HG03354 (cell line): Measurements from ENCODE around the gene NGEF.

ENCODE experiments used
- ATAC-seq: cut with Tn5 transposase; IDR thresholded peaks from one replicate; pipeline ENCODE4 v1.9.1; 2021; ENCODE audit warnings: mild to moderate bottlenecking; ENCODE audit not compliant: unreplicated experiment, poor library complexity, severe bottlenecking

NGEF gene

GRCh38 chr2:232976176-232976575 is 36.9 kb downstream of the NGEF start:
- no peak for ATAC-seq

- no peak for ATAC-seq
Measured at GRCh38 chr2:232974396-232974795, 38.7 kb downstream of the NGEF start.

GRCh38 chr2:232973796-232974195 is 39.3 kb downstream of the NGEF start:
- no peak for ATAC-seq

- ATAC-seq, result no peak
Measured at GRCh38 chr2:232973011-232973735, 39.9 kb downstream of the NGEF start.

- no peak for ATAC-seq
Measured at GRCh38 chr2:232971744-232972143, 41.3 kb downstream of the NGEF start.

GRCh38 chr2:232970051-232970450 is 43.0 kb downstream of the NGEF start:
- ATAC-seq, result no peak

GRCh38 chr2:232967474-232967873 is 45.6 kb downstream of the NGEF start:
- ATAC-seq, result no peak

- no peak for ATAC-seq
Measured at GRCh38 chr2:232966122-232966521, 46.9 kb downstream of the NGEF start.

- no peak for ATAC-seq
Measured at GRCh38 chr2:232963913-232964312, 49.1 kb downstream of the NGEF start.

GRCh38 chr2:232960862-232961261 is 52.2 kb downstream of the NGEF start:
- ATAC-seq, result no peak

GRCh38 chr2:232959139-232959538 is 53.9 kb downstream of the NGEF start:
- no peak for ATAC-seq

- no peak for ATAC-seq
Measured at GRCh38 chr2:232957657-232958090, 55.4 kb downstream of the NGEF start.

- ATAC-seq, result no peak
Measured at GRCh38 chr2:232955856-232956255, 57.2 kb downstream of the NGEF start.

- no peak for ATAC-seq
Measured at GRCh38 chr2:232954691-232955090, 58.4 kb downstream of the NGEF start.

- ATAC-seq, result no peak
Measured at GRCh38 chr2:232951891-232952290, 61.2 kb downstream of the NGEF start.

GRCh38 chr2:232951181-232951580 is 61.9 kb downstream of the NGEF start:
- no peak for ATAC-seq

GRCh38 chr2:232950751-232951150 is 62.3 kb downstream of the NGEF start:
- no peak for ATAC-seq

GRCh38 chr2:232949016-232949415 is 64.0 kb downstream of the NGEF start:
- no peak for ATAC-seq

GRCh38 chr2:232942831-232943230 is 70.2 kb downstream of the NGEF start:
- no peak for ATAC-seq

- no peak for ATAC-seq
Measured at GRCh38 chr2:232941912-232942594, 71.0 kb downstream of the NGEF start.

- ATAC-seq, result no peak
Measured at GRCh38 chr2:232941400-232941799, 71.7 kb downstream of the NGEF start.
